WTC11 (cell line): ENCODE measurements around the gene GCHFR. TPM values are rescaled to one million over a fixed set of nuclear protein-coding genes. Genes with fewer than 3 reads are reported as not detected.

Experiments used
- ATAC-seq: fragments of 200-7000 bp; cut with Tn5 transposase; 2 replicates; pipeline ENCODE4 v1.10.0; 2021; ENCODE audit warnings: mild to moderate bottlenecking, moderate library complexity
- CTCF ChIA-PET: fragments of 300-600 bp; sonication (Branson Sonifier 250); formaldehyde crosslinking; loops from one replicate; lab custom pipeline; 2021; ENCODE audit warnings: antibody characterized with exemption; lab: Charles Lee
- POLR2A ChIA-PET: fragments of 350-600 bp; sonication (Branson Sonifier 250); formaldehyde crosslinking; loops from one replicate; lab custom pipeline; 2021; ENCODE audit warnings: antibody characterized with exemption; lab: Charles Lee
- DNase-seq: peaks from one replicate; pipeline ENCODE4 v3.0.0; 2021; ENCODE audit warnings: low spot score
- H3K27ac Mint-ChIP-seq: 2 replicates; pipeline ENCODE4 v1.8.0; 2021; ENCODE audit warnings: mixed read lengths
- H3K27me3 Mint-ChIP-seq: 2 replicates; pipeline ENCODE4 v1.8.0; 2021; ENCODE audit warnings: low read depth, mild to moderate bottlenecking, moderate library complexity, mixed read lengths
- H3K36me3 Mint-ChIP-seq: 2 replicates; pipeline ENCODE4 v1.8.0; 2021; ENCODE audit warnings: mixed read lengths
- H3K4me1 Mint-ChIP-seq: 2 replicates; pipeline ENCODE4 v1.8.0; 2022; ENCODE audit warnings: mixed read lengths
- H3K4me3 Mint-ChIP-seq: 2 replicates; pipeline ENCODE4 v1.8.0; 2021; ENCODE audit warnings: mild to moderate bottlenecking, moderate library complexity, mixed read lengths
- H3K9me3 Mint-ChIP-seq: 2 replicates; pipeline ENCODE4 v1.8.0; 2021; ENCODE audit warnings: mixed read lengths
- ESRRA ChIP-seq: sonication (generic); formaldehyde crosslinking; IDR thresholded peaks from 2 replicates; pipeline ENCODE4 v1.8.1; 2022; ENCODE audit warnings: mild to moderate bottlenecking, missing genetic modification reagents, borderline replicate concordance
- GTF2I ChIP-seq: fragments of 250-450 bp; sonication (Bioruptor Pico); conservative IDR thresholded peaks from 2 replicates; pipeline ENCODE4 v1.4.0; 2021; ENCODE audit warnings: mild to moderate bottlenecking
- HMGA2 ChIP-seq: fragments of 250-450 bp; sonication (Bioruptor Pico); IDR thresholded peaks from 2 replicates; pipeline ENCODE4 v1.4.0; 2021; ENCODE audit warnings: mild to moderate bottlenecking, moderate library complexity
- KAT7 ChIP-seq: sonication (generic); formaldehyde crosslinking; IDR thresholded peaks from 2 replicates; pipeline ENCODE4 v1.8.1; 2023; ENCODE audit warnings: missing genetic modification reagents, mild to moderate bottlenecking, borderline replicate concordance
- NFATC4 ChIP-seq: fragments of 250-450 bp; sonication (Bioruptor Pico); IDR thresholded peaks from 2 replicates; pipeline ENCODE4 v1.9.0; 2021; ENCODE audit warnings: mild to moderate bottlenecking
- NFYB ChIP-seq: sonication (generic); formaldehyde crosslinking; conservative IDR thresholded peaks from 2 replicates; pipeline ENCODE4 v1.8.0; 2022; ENCODE audit warnings: low read depth, missing genetic modification reagents
- NR3C1 ChIP-seq: sonication (generic); formaldehyde crosslinking; conservative IDR thresholded peaks from 2 replicates; pipeline ENCODE4 v1.8.1; 2023; ENCODE audit warnings: low read depth, mild to moderate bottlenecking, missing genetic modification reagents
- OVOL2 ChIP-seq: fragments of 250-450 bp; sonication (Bioruptor Pico); IDR thresholded peaks from 2 replicates; pipeline ENCODE4 v1.9.0; 2021; ENCODE audit warnings: mild to moderate bottlenecking, borderline replicate concordance
- PRRX2 ChIP-seq: fragments of 250-450 bp; sonication (Bioruptor Pico); IDR thresholded peaks from 2 replicates; pipeline ENCODE4 v1.8.0; 2021; ENCODE audit warnings: mild to moderate bottlenecking
- SMAD3 ChIP-seq: sonication (generic); formaldehyde crosslinking; IDR thresholded peaks from 2 replicates; pipeline ENCODE4 v1.8.0; 2022; ENCODE audit warnings: missing genetic modification reagents, mild to moderate bottlenecking, borderline replicate concordance
- TCF7 ChIP-seq: sonication (generic); formaldehyde crosslinking; IDR thresholded peaks from 2 replicates; pipeline ENCODE4 v1.8.0; 2022; ENCODE audit warnings: mild to moderate bottlenecking, low read depth, missing genetic modification reagents, moderate library complexity
- TEAD4 ChIP-seq: sonication (generic); formaldehyde crosslinking; IDR thresholded peaks from 2 replicates; pipeline ENCODE4 v1.8.0; 2022; ENCODE audit warnings: mild to moderate bottlenecking, missing genetic modification reagents
- ZNF671 ChIP-seq: fragments of 250-450 bp; sonication (Bioruptor Pico); IDR thresholded peaks from 2 replicates; pipeline ENCODE4 v1.8.0; 2021; ENCODE audit warnings: mild to moderate bottlenecking
- total RNA-seq: library from RNA; stranded (reverse); gene quantifications from 3 replicates; pipeline ENCODE4 v1.2.3, GENCODE V29; 2021
- TF ChIP-seq, protein P1 (sequence below): sonication (generic); formaldehyde crosslinking; IDR thresholded peaks from 2 replicates; pipeline ENCODE4 v1.8.0; 2022; ENCODE audit warnings: mild to moderate bottlenecking, missing genetic modification reagents
- TF ChIP-seq, protein P2 (sequence below): sonication (generic); formaldehyde crosslinking; IDR thresholded peaks from 2 replicates; pipeline ENCODE4 v1.8.1; 2023; ENCODE audit warnings: mild to moderate bottlenecking, missing genetic modification reagents
- TF ChIP-seq, protein P3 (sequence below): sonication (generic); formaldehyde crosslinking; IDR thresholded peaks from 2 replicates; pipeline ENCODE4 v1.8.0; 2022; ENCODE audit warnings: mild to moderate bottlenecking, missing genetic modification reagents
- TF ChIP-seq, protein P4 (sequence below): fragments of 250-450 bp; sonication (Bioruptor Pico); IDR thresholded peaks from 2 replicates; pipeline ENCODE4 v1.8.0; 2021; ENCODE audit warnings: mild to moderate bottlenecking

The GCHFR gene
- total RNA-seq, 1 experiment from 2014 or later: 42.3 TPM

DNA sequence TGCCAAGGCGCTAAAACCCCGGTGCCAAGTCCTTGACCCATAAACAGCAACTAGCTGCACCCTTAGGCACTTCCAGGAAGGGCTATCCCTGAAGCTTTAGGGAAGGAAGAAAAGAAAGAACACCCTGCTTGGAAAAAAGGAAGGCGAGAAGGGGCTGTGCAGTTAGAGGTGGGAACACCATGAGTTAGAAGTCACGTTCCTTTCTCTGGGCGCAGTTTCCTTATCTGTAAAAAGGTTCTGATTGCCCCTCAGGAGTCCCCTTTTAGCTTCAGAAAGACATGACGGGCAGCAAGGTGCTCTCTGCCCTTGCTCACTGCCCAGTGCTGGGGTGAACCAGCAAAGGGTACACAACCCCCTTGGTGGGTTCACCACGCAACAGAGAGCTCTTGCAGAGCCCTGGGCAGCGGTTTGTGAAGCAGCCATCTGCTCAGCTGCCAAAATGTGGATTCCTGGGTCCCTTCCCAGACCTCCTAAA is 798 bp downstream of the GCHFR start (continued):
- TF ChIP-seq HMGA2 (CRISPR knock-in tag): no peak
- no peak for TF ChIP-seq SMAD3 (CRISPR knock-in tag)
- TF ChIP-seq, protein P1, sequence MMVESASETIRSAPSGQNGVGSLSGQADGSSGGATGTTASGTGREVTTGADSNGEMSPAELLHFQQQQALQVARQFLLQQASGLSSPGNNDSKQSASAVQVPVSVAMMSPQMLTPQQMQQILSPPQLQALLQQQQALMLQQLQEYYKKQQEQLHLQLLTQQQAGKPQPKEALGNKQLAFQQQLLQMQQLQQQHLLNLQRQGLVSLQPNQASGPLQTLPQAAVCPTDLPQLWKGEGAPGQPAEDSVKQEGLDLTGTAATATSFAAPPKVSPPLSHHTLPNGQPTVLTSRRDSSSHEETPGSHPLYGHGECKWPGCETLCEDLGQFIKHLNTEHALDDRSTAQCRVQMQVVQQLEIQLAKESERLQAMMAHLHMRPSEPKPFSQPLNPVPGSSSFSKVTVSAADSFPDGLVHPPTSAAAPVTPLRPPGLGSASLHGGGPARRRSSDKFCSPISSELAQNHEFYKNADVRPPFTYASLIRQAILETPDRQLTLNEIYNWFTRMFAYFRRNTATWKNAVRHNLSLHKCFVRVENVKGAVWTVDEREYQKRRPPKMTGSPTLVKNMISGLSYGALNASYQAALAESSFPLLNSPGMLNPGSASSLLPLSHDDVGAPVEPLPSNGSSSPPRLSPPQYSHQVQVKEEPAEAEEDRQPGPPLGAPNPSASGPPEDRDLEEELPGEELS: no peak
- TF ChIP-seq, protein P2, sequence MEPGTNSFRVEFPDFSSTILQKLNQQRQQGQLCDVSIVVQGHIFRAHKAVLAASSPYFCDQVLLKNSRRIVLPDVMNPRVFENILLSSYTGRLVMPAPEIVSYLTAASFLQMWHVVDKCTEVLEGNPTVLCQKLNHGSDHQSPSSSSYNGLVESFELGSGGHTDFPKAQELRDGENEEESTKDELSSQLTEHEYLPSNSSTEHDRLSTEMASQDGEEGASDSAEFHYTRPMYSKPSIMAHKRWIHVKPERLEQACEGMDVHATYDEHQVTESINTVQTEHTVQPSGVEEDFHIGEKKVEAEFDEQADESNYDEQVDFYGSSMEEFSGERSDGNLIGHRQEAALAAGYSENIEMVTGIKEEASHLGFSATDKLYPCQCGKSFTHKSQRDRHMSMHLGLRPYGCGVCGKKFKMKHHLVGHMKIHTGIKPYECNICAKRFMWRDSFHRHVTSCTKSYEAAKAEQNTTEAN (CRISPR knock-in tag): no peak

DNA sequence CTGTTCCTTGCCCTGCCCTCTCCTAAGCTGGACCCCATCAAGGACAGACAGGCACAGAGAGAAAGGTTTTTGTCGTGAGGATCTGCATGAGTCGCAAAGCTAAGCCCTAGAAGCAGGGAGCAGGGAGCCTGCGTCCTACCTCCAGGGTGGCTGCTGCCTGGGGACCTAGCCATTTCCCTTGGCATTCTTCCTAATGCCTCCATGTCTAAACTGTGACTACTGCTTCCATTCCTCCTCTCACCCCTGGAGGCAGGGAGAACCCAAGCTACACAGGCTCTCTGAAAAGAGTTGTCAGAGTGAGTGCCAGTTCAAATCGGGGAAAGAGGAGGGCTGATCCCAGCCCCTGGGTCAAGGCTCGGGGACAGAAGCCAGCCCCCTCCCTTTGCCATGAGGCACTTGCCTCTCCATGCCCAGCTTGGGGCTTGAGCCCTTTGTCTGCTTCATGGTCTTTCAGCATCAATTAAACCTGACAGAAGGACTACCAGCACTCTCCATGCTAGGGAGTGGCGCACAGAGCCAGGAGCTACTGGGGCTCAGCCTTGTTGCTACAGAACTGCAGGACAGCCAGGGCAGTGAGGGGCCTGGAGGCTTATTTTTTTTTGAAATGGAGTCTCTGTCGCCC is 2.4 kb downstream of the GCHFR start:
- TF ChIP-seq, protein P3, sequence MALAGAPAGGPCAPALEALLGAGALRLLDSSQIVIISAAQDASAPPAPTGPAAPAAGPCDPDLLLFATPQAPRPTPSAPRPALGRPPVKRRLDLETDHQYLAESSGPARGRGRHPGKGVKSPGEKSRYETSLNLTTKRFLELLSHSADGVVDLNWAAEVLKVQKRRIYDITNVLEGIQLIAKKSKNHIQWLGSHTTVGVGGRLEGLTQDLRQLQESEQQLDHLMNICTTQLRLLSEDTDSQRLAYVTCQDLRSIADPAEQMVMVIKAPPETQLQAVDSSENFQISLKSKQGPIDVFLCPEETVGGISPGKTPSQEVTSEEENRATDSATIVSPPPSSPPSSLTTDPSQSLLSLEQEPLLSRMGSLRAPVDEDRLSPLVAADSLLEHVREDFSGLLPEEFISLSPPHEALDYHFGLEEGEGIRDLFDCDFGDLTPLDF (CRISPR knock-in tag): no peak
- TF ChIP-seq TCF7 (CRISPR knock-in tag) (no peak), SMAD3 (CRISPR knock-in tag) (no peak), ESRRA (CRISPR knock-in tag) (no peak), TEAD4 (no peak), GTF2I (CRISPR knock-in tag) (no peak), NFATC4 (CRISPR knock-in tag) (no peak), KAT7 (CRISPR knock-in tag) (no peak), PRRX2 (CRISPR knock-in tag) (no peak), NR3C1 (no peak), NFYB (CRISPR knock-in tag) (no peak), ZNF671 (CRISPR knock-in tag) (no peak), OVOL2 (CRISPR knock-in tag) (no peak)
- TF ChIP-seq, protein P4, sequence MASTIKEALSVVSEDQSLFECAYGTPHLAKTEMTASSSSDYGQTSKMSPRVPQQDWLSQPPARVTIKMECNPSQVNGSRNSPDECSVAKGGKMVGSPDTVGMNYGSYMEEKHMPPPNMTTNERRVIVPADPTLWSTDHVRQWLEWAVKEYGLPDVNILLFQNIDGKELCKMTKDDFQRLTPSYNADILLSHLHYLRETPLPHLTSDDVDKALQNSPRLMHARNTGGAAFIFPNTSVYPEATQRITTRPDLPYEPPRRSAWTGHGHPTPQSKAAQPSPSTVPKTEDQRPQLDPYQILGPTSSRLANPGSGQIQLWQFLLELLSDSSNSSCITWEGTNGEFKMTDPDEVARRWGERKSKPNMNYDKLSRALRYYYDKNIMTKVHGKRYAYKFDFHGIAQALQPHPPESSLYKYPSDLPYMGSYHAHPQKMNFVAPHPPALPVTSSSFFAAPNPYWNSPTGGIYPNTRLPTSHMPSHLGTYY (CRISPR knock-in tag): no peak
- peak overlapping the region; percentile 68 for H3K27ac Mint-ChIP-seq
- no peaks in the 10 kb centered on the region for H3K36me3 Mint-ChIP-seq
- ATAC-seq (no peak), DNase-seq (no peak)
- peaks cover 13% of the 10 kb centered on the region for H3K27me3 Mint-ChIP-seq
- H3K4me1 Mint-ChIP-seq: peaks cover 31% of the 10 kb centered on the region
- ChIA-PET POLR2A (interaction anchor here (2.4 kb wide), 1 partner anchor 128 kb away, joined by 9 read pairs; the partner anchor contains the start of gene VPS18), CTCF (interaction anchor here (0.7 to 7.8 kb wide), 8 partner anchors 17 to 283 kb away, joined by 3 to 60 read pairs (median 4); partner anchors contain the start of genes DNAJC17, VPS18 and ZFYVE19)
- peak overlapping the region; percentile 20; the same call in 1 of the 2 replicates for H3K4me3 Mint-ChIP-seq
- H3K9me3 Mint-ChIP-seq: no peaks in the 10 kb centered on the region
